Measurements from ENCODE around the gene EPHA8.

EPHA8 gene

GRCh38 chr1:22598736-22599135 lies 35.4 kb downstream of the EPHA8 start:
- no peak overlapping the region for H3K4me3 ChIP-seq (ENCODE audit: low read length)
- no peak overlapping the region for H3K9ac ChIP-seq (ENCODE audit: low read length)
- H3K36me3 ChIP-seq (replicated peaks; ENCODE audit: insufficient read depth, low read length), result no peaks in the 10 kb centered on the region
- H3F3A ChIP-seq (ENCODE audit: insufficient read depth, low read length), result no peaks in the 10 kb centered on the region
- no peaks in the 10 kb centered on the region for H4K20me1 ChIP-seq (ENCODE audit: insufficient read depth, low read length)
- TF ChIP-seq EZH2phosphoT487 (IDR thresholded peaks at IDR 0.05; ENCODE audit: low read length) (no peak), EZH2 (optimal IDR thresholded peaks at IDR 0.05; ENCODE audit: low read depth, low read length) (no peak), CTCF (IDR thresholded peaks at IDR 0.05; ENCODE audit: low read length) (no peak)
- DNase-seq, result no peak
- H3K4me1 ChIP-seq (ENCODE audit: low read length), result no peaks in the 10 kb centered on the region
- H2AFZ ChIP-seq (ENCODE audit: low read length), result no peak overlapping the region
- no peaks in the 10 kb centered on the region for H3K79me2 ChIP-seq (ENCODE audit: low read length)
- no peak overlapping the region for H3K27ac ChIP-seq (ENCODE audit: low read length)
- peaks cover 90% of the 10 kb centered on the region for H3K27me3 ChIP-seq (replicated peaks; ENCODE audit: insufficient read depth, low read length)
- H3K9me2 ChIP-seq (replicated peaks; ENCODE audit: insufficient read depth, low read length), result no peaks in the 10 kb centered on the region
- H3K4me2 ChIP-seq (ENCODE audit: low read depth, low read length), result no peak overlapping the region
- no peaks in the 10 kb centered on the region for H3K9me3 ChIP-seq (replicated peaks; ENCODE audit: insufficient read depth, low read length)

GRCh38 chr1:22600071-22600816 lies 37.0 kb downstream of the EPHA8 start:
- Histone ChIP-seq H3K4me1 (ENCODE audit: low read length) (no peaks in the 10 kb centered on the region), H3K9me2 (replicated peaks; ENCODE audit: insufficient read depth, low read length) (no peaks in the 10 kb centered on the region), H3K9me3 (replicated peaks; ENCODE audit: insufficient read depth, low read length) (no peaks in the 10 kb centered on the region), H3K79me2 (ENCODE audit: low read length) (no peaks in the 10 kb centered on the region), H3K4me3 (ENCODE audit: low read length) (no peak overlapping the region), H3K4me2 (ENCODE audit: low read depth, low read length) (no peak overlapping the region), H3F3A (ENCODE audit: insufficient read depth, low read length) (no peaks in the 10 kb centered on the region), H2AFZ (ENCODE audit: low read length) (no peak overlapping the region), H3K9ac (ENCODE audit: low read length) (no peak overlapping the region), H3K36me3 (replicated peaks; ENCODE audit: insufficient read depth, low read length) (no peaks in the 10 kb centered on the region), H3K27me3 (replicated peaks; ENCODE audit: insufficient read depth, low read length) (peaks cover 91% of the 10 kb centered on the region), H4K20me1 (ENCODE audit: insufficient read depth, low read length) (no peaks in the 10 kb centered on the region), H3K27ac (ENCODE audit: low read length) (no peak overlapping the region)
- TF ChIP-seq EZH2 (optimal IDR thresholded peaks at IDR 0.05; ENCODE audit: low read depth, low read length) (no peak), EZH2phosphoT487 (IDR thresholded peaks at IDR 0.05; ENCODE audit: low read length) (no peak), CTCF (IDR thresholded peaks at IDR 0.05; ENCODE audit: low read length) (no peak)
- no peak for DNase-seq

GRCh38 chr1:22600817-22601605 lies 37.7 kb downstream of the EPHA8 start:
- Histone ChIP-seq H3K27ac (ENCODE audit: low read length) (no peak overlapping the region), H2AFZ (ENCODE audit: low read length) (no peak overlapping the region), H4K20me1 (ENCODE audit: insufficient read depth, low read length) (no peaks in the 10 kb centered on the region), H3F3A (ENCODE audit: insufficient read depth, low read length) (no peaks in the 10 kb centered on the region), H3K9me3 (replicated peaks; ENCODE audit: insufficient read depth, low read length) (no peaks in the 10 kb centered on the region), H3K4me1 (ENCODE audit: low read length) (no peaks in the 10 kb centered on the region), H3K4me3 (ENCODE audit: low read length) (no peak overlapping the region), H3K79me2 (ENCODE audit: low read length) (no peaks in the 10 kb centered on the region), H3K9ac (ENCODE audit: low read length) (no peak overlapping the region), H3K27me3 (replicated peaks; ENCODE audit: insufficient read depth, low read length) (peaks cover 91% of the 10 kb centered on the region), H3K4me2 (ENCODE audit: low read depth, low read length) (no peak overlapping the region), H3K9me2 (replicated peaks; ENCODE audit: insufficient read depth, low read length) (no peaks in the 10 kb centered on the region), H3K36me3 (replicated peaks; ENCODE audit: insufficient read depth, low read length) (no peaks in the 10 kb centered on the region)
- TF ChIP-seq CTCF (IDR thresholded peaks at IDR 0.05; ENCODE audit: low read length), result no peak
- TF ChIP-seq EZH2phosphoT487 (IDR thresholded peaks at IDR 0.05; ENCODE audit: low read length), result no peak
- TF ChIP-seq EZH2 (optimal IDR thresholded peaks at IDR 0.05; ENCODE audit: low read depth, low read length), result no peak
- no peak for DNase-seq

All from MM.1S (cell line).